ENCODE results near the gene ODAPH. TPM values are rescaled to one million over a fixed set of nuclear protein-coding genes. Genes with fewer than 3 reads are reported as not detected.

ODAPH gene
- polyA plus RNA-seq, 1 of the 3 experiments (the other 2 are of a cell fraction) = 0.03 TPM

- Histone ChIP-seq H3K9ac (no peak overlapping the region), H3K9me2 (no peaks in the 10 kb centered on the region), H3K4me3 (ENCODE audit: low read depth in 2 of 2, low read length in 1 of 2) (no peak overlapping the region), H3K27ac (ENCODE audit: low read depth in 2 of 2, low read length in 1 of 2) (no peak overlapping the region), H3K79me2 (ENCODE audit: insufficient read depth) (no peaks in the 10 kb centered on the region), H3K9me3 (no peaks in the 10 kb centered on the region; the same call in 1 of the 2 replicates), H3K4me1 (ENCODE audit: control insufficient read depth in 1 of 2, insufficient read depth in 2 of 2, low read depth in 1 of 2, low read length in 1 of 2) (no peaks in the 10 kb centered on the region), H3K27me3 (ENCODE audit: insufficient read depth) (no peaks in the 10 kb centered on the region), H3K4me2 (no peak overlapping the region), H4K20me1 (ENCODE audit: insufficient read depth) (no peaks in the 10 kb centered on the region), H2AFZ (ENCODE audit: low read depth) (no peak overlapping the region), H3F3A (replicated peaks; ENCODE audit: insufficient read depth) (no peaks in the 10 kb centered on the region), H3K36me3 (replicated peaks in 1 of 2; ENCODE audit: control insufficient read depth in 1 of 2, insufficient read depth in 2 of 2, low read length in 1 of 2) (no peaks in the 10 kb centered on the region)
- TF ChIP-seq YY1 (IDR thresholded peaks at IDR 0.05; ENCODE audit: low read depth) = no peak
- 77% methylated on average over 1 of the region's 1 CpG for WGBS (ENCODE audit: low lambda C conversion rate)
- DNase-seq = no peak
- ChIA-PET POLR2A (no interaction called here), CTCF (no interaction called here)
Measured at GRCh38 chr4:75612306-75612705, 56.4 kb downstream of the ODAPH start.

Other genes with a start within 250 kb of the ODAPH start
- 13.5 and 17.4 TPM in 2 replicates for gene RCHY1, start 41.7 kb upstream of the ODAPH start, polyA plus RNA-seq (2012; rRNA removed)
- gene THAP6, start 41.6 kb upstream of the ODAPH start, polyA plus RNA-seq (2012; rRNA removed) = 6.9 and 9.6 TPM in 2 replicates
- gene CDKL2, start 74.5 kb downstream of the ODAPH start, polyA plus RNA-seq (2012; rRNA removed) = 0.41 and 0.58 TPM in 2 replicates
- 35.9 and 50.1 TPM in 2 replicates for gene G3BP2, start 117.3 kb downstream of the ODAPH start, polyA plus RNA-seq (2012; rRNA removed)
- gene USO1, start 168.5 kb downstream of the ODAPH start, polyA plus RNA-seq (2012; rRNA removed) = 25.6 and 38.8 TPM in 2 replicates